ENCODE data around the gene MARCHF3.

GRCh38 chr5:126878085-126878484, 152.3 kb downstream of the MARCHF3 start:
- TF ChIP-seq CTCF (conservative IDR thresholded peaks at IDR 0.05; ENCODE audit: low read depth, low read length) (no peak), EZH2 (IDR thresholded peaks at IDR 0.05; ENCODE audit: borderline replicate concordance, low read depth, low read length, poor library complexity, severe bottlenecking) (no peak)

Measured in A673 (cell line).